ENCODE measurements around the gene ASS1.
"Not testable (repeated sequence)": the region's sequence is repeated elsewhere in the genome, so short reads cannot be mapped to it uniquely, and the experiment has no call there.

The ASS1 gene

DNA sequence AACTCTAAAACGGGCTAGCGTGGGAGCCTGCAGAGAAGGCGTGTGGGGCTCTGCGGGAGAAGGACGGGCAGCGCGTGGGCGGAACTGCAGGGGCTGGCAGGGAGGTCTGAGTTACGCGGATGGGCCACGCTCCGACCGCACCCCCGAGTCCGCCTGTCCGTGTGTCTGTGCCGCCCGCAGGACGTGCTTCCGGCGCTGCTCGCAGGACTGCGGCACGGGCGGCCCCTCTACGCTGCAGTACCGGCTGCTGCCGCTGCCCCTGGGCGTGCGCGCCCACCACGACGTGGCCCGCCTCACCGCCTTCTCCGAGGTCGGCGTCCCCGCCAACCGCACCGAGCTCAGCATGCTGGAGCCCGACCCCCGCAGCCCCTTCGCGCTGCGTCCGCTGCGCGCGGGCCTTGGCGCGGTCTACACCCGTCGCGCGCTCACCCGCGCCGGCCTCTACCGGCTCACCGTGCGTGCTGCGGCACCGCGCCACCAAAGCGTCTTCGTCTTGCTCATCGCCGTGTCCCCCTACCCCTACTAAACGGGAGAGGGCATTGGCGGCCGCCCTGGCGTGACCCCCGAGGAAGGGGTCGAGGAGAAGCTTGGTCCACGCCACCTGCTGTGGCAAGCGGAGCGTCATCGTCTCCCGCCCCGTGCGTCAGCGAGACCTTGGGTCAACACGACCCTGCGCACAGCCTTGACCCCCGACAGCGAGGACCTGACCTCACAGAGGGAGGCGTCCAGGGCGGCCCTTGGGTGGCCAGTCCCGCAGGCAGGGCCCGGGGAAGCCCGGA is 11.4 kb upstream of the ASS1 start:
- Histone ChIP-seq H2AFZ (ENCODE audit: low read length) (no peak overlapping the region), H3K36me3 (replicated peaks; ENCODE audit: insufficient read depth, low read length) (no peaks in the 10 kb centered on the region), H3K27ac (ENCODE audit: low read length) (no peak overlapping the region), H3K9me2 (replicated peaks; ENCODE audit: insufficient read depth, low read length) (no peaks in the 10 kb centered on the region), H4K20me1 (ENCODE audit: insufficient read depth, low read length) (no peaks in the 10 kb centered on the region), H3K27me3 (replicated peaks; ENCODE audit: insufficient read depth, low read length) (peaks cover 93% of the 10 kb centered on the region), H3K79me2 (ENCODE audit: low read length) (no peaks in the 10 kb centered on the region), H3K4me3 (ENCODE audit: low read length) (no peak overlapping the region), H3F3A (ENCODE audit: insufficient read depth, low read length) (no peaks in the 10 kb centered on the region), H3K9me3 (replicated peaks; ENCODE audit: insufficient read depth, low read length) (no peaks in the 10 kb centered on the region), H3K9ac (ENCODE audit: low read length) (no peak overlapping the region), H3K4me1 (ENCODE audit: low read length) (no peaks in the 10 kb centered on the region), H3K4me2 (ENCODE audit: low read depth, low read length) (no peak overlapping the region)
- no peak for DNase-seq
- TF ChIP-seq EZH2phosphoT487 (IDR thresholded peaks at IDR 0.05; ENCODE audit: low read length) (no peak), EZH2 (optimal IDR thresholded peaks at IDR 0.05; ENCODE audit: low read depth, low read length) (no peak), CTCF (IDR thresholded peaks at IDR 0.05; ENCODE audit: low read length) (no peak)

DNA sequence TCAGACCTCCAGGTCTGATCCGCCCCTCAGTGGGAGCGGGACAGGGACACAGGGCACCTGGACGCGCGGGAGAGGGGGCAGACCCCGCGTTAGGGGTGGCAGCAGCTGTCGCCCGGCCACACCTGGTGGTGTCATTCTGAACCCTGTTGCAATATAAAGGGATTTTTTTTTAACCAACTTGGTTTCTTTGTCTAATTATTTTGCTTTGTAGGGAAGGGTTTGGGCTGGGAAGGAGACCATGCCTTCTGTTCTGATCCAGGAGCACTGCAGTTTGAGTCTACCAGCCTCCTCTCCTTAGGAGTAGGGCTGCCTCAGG is 10.9 kb upstream of the ASS1 start:
- no peaks in the 10 kb centered on the region for H3F3A ChIP-seq (ENCODE audit: insufficient read depth, low read length)
- H2AFZ ChIP-seq (ENCODE audit: low read length), result no peak overlapping the region
- H3K4me2 ChIP-seq (ENCODE audit: low read depth, low read length), result no peak overlapping the region
- TF ChIP-seq EZH2 (optimal IDR thresholded peaks at IDR 0.05; ENCODE audit: low read depth, low read length), result no peak
- TF ChIP-seq CTCF (IDR thresholded peaks at IDR 0.05; ENCODE audit: low read length), result no peak
- TF ChIP-seq EZH2phosphoT487 (IDR thresholded peaks at IDR 0.05; ENCODE audit: low read length), result no peak
- no peaks in the 10 kb centered on the region for H3K4me1 ChIP-seq (ENCODE audit: low read length)
- peaks cover 92% of the 10 kb centered on the region for H3K27me3 ChIP-seq (replicated peaks; ENCODE audit: insufficient read depth, low read length)
- no peaks in the 10 kb centered on the region for H3K9me2 ChIP-seq (replicated peaks; ENCODE audit: insufficient read depth, low read length)
- no peaks in the 10 kb centered on the region for H3K79me2 ChIP-seq (ENCODE audit: low read length)
- H3K36me3 ChIP-seq (replicated peaks; ENCODE audit: insufficient read depth, low read length), result no peaks in the 10 kb centered on the region
- H4K20me1 ChIP-seq (ENCODE audit: insufficient read depth, low read length), result no peaks in the 10 kb centered on the region
- H3K27ac ChIP-seq (ENCODE audit: low read length), result no peak overlapping the region
- H3K9ac ChIP-seq (ENCODE audit: low read length), result no peak overlapping the region
- no peak for DNase-seq
- H3K4me3 ChIP-seq (ENCODE audit: low read length), result no peak overlapping the region
- H3K9me3 ChIP-seq (replicated peaks; ENCODE audit: insufficient read depth, low read length), result no peaks in the 10 kb centered on the region

DNA sequence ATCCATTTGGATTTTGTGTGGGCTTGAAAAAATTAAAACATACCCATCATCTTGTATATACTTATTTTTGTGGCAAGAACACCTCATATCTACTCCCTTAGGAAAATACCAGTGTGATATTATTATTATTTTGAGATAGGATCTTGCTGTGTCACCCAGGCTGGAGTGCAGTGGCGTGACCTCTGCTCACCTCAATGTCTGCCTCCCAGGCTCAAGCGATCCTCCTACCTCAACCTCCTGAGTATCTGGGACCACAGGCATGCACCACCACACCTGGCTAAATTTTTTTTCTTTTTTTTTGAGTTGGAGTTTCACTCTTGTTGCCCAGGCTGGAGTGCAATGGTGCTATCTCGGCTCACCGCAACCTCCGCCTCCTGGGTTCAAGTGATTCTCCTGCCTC is 10.1 kb upstream of the ASS1 start:
- not testable (repeated sequence) for H3K4me1 ChIP-seq (ENCODE audit: low read length); H3K9ac ChIP-seq (ENCODE audit: low read length); H3K4me2 ChIP-seq (ENCODE audit: low read depth, low read length); H3K4me3 ChIP-seq (ENCODE audit: low read length); H3K9me3 ChIP-seq (replicated peaks; ENCODE audit: insufficient read depth, low read length); H3K79me2 ChIP-seq (ENCODE audit: low read length); H3K36me3 ChIP-seq (replicated peaks; ENCODE audit: insufficient read depth, low read length); H4K20me1 ChIP-seq (ENCODE audit: insufficient read depth, low read length); H3K27ac ChIP-seq (ENCODE audit: low read length); H3F3A ChIP-seq (ENCODE audit: insufficient read depth, low read length); H2AFZ ChIP-seq (ENCODE audit: low read length); H3K9me2 ChIP-seq (replicated peaks; ENCODE audit: insufficient read depth, low read length); DNase-seq
- H3K27me3 ChIP-seq (replicated peaks; ENCODE audit: insufficient read depth, low read length), result peaks cover 91% of the 10 kb centered on the region

GRCh38 chr9:130437011-130437789 is 7.6 kb upstream of the ASS1 start:
- Histone ChIP-seq H3K9ac (ENCODE audit: low read length) (no peak overlapping the region), H3K9me2 (replicated peaks; ENCODE audit: insufficient read depth, low read length) (no peaks in the 10 kb centered on the region), H3K4me3 (ENCODE audit: low read length) (no peak overlapping the region), H2AFZ (ENCODE audit: low read length) (no peak overlapping the region), H3K4me2 (ENCODE audit: low read depth, low read length) (no peak overlapping the region), H3K27ac (ENCODE audit: low read length) (no peak overlapping the region), H3K27me3 (replicated peaks; ENCODE audit: insufficient read depth, low read length) (peaks cover 88% of the 10 kb centered on the region), H4K20me1 (ENCODE audit: insufficient read depth, low read length) (no peaks in the 10 kb centered on the region), H3K9me3 (replicated peaks; ENCODE audit: insufficient read depth, low read length) (no peaks in the 10 kb centered on the region; the same call in 1 of the 2 replicates), H3K79me2 (ENCODE audit: low read length) (no peaks in the 10 kb centered on the region), H3K4me1 (ENCODE audit: low read length) (no peaks in the 10 kb centered on the region), H3F3A (ENCODE audit: insufficient read depth, low read length) (no peaks in the 10 kb centered on the region), H3K36me3 (replicated peaks; ENCODE audit: insufficient read depth, low read length) (no peaks in the 10 kb centered on the region)
- no peak for DNase-seq
- no peak for TF ChIP-seq EZH2 (optimal IDR thresholded peaks at IDR 0.05; ENCODE audit: low read depth, low read length)
- TF ChIP-seq CTCF (IDR thresholded peaks at IDR 0.05; ENCODE audit: low read length), result no peak
- no peak for TF ChIP-seq EZH2phosphoT487 (IDR thresholded peaks at IDR 0.05; ENCODE audit: low read length)

Measured in MM.1S (cell line).